ENCODE results near the gene TMEM272. TPM values are rescaled to one million over a fixed set of nuclear protein-coding genes. Genes with fewer than 3 reads are reported as not detected.

Gene TMEM272
- 1 to 10 TPM; 1.3 to 1.7 TPM for total RNA-seq
- 1.2 to 5.4 reads per million in 2 donors for total RNA-seq

- H3K4me3 Mint-ChIP-seq = peak within 1 kb of the TSS; percentile 74
- peak; percentile 39 to 47 (median 41) for DNase-seq
- ATAC-seq = peak; percentile 86
- H3K4me1 Mint-ChIP-seq = peaks cover 5% of the 10 kb centered on the region
- no peaks in the 10 kb centered on the region for H3K36me3 Mint-ChIP-seq (ENCODE audit: low read depth)
- peaks cover 25% of the 10 kb centered on the region for H3K27me3 Mint-ChIP-seq
- no peaks in the 10 kb centered on the region for H3K9me3 ChIP-seq (ENCODE audit: control insufficient read depth, low read length, poor library complexity, severe bottlenecking)
- H3K27ac Mint-ChIP-seq = peak within 1 kb of the TSS; percentile 87
Measured at GRCh38 chr13:51844862-51845573, at the start of gene TMEM272. TSS of gene TMEM272 (minus strand) at chr13:51845177. CDS start at chr13:51838530, 6,647 bp downstream.

- Mint-ChIP-seq H3K4me1 (peaks cover 8% of the 10 kb centered on the region), H3K36me3 (ENCODE audit: low read depth) (no peaks in the 10 kb centered on the region), H3K4me3 (no peak overlapping the region), H3K27me3 (peaks cover 50% of the 10 kb centered on the region), H3K27ac (no peak overlapping the region)
- no peaks in the 10 kb centered on the region for H3K9me3 ChIP-seq (ENCODE audit: control insufficient read depth, low read length, poor library complexity, severe bottlenecking)
- no peak for ATAC-seq
- no peak for DNase-seq
Measured at GRCh38 chr13:51894239-51894638, 49.3 kb upstream of the TMEM272 start.

GRCh38 chr13:51892657-51893056, 47.7 kb upstream of the TMEM272 start:
- ATAC-seq = no peak
- H3K9me3 ChIP-seq (ENCODE audit: control insufficient read depth, low read length, poor library complexity, severe bottlenecking) = no peaks in the 10 kb centered on the region

DNA sequence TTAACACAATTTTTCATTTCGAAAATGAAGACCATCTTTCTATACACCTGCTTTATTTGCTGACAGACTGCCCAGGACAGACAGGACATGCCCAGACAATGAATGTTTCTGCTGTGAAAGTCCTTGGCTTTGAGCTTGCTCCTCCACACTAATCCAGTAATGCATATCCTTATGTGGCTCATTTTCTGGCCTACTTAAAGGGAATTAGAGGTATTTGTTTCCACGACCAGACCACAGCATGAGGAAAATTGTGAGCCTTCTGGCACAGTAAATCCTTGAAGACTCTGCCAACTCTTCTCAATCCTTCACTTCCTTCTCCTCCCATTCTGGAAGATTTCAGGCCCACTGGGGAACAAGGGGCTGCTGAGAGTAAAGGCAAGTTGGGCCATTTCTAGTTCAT, 42.5 kb upstream of the TMEM272 start:
- no peaks in the 10 kb centered on the region for H3K9me3 ChIP-seq (ENCODE audit: control insufficient read depth, low read length, poor library complexity, severe bottlenecking)
- ATAC-seq (no peak), DNase-seq (no peak)
- H3K4me1 Mint-ChIP-seq = no peaks in the 10 kb centered on the region
- no peak overlapping the region for H3K4me3 Mint-ChIP-seq
- no peaks in the 10 kb centered on the region for H3K36me3 Mint-ChIP-seq (ENCODE audit: low read depth)
- peaks cover 25% of the 10 kb centered on the region for H3K27me3 Mint-ChIP-seq
- H3K27ac Mint-ChIP-seq = no peak overlapping the region

More at GRCh38 chr13:51892657-51893056, 47.7 kb upstream of the TMEM272 start:
- no peak overlapping the region for H3K4me3 Mint-ChIP-seq
- peaks cover 46% of the 10 kb centered on the region for H3K27me3 Mint-ChIP-seq
- no peaks in the 10 kb centered on the region for H3K36me3 Mint-ChIP-seq (ENCODE audit: low read depth)
- peaks cover 6% of the 10 kb centered on the region for H3K4me1 Mint-ChIP-seq
- no peak for DNase-seq
- no peak overlapping the region for H3K27ac Mint-ChIP-seq

- no peak for ATAC-seq
- H3K4me3 Mint-ChIP-seq = no peak overlapping the region
- H3K27ac Mint-ChIP-seq = no peak overlapping the region
- DNase-seq = no peak
- peaks cover 11% of the 10 kb centered on the region for H3K27me3 Mint-ChIP-seq
- no peaks in the 10 kb centered on the region for H3K9me3 ChIP-seq (ENCODE audit: control insufficient read depth, low read length, poor library complexity, severe bottlenecking)
- no peaks in the 10 kb centered on the region for H3K36me3 Mint-ChIP-seq (ENCODE audit: low read depth)
- no peaks in the 10 kb centered on the region for H3K4me1 Mint-ChIP-seq
Measured at GRCh38 chr13:51885651-51886050, 40.7 kb upstream of the TMEM272 start.

DNA sequence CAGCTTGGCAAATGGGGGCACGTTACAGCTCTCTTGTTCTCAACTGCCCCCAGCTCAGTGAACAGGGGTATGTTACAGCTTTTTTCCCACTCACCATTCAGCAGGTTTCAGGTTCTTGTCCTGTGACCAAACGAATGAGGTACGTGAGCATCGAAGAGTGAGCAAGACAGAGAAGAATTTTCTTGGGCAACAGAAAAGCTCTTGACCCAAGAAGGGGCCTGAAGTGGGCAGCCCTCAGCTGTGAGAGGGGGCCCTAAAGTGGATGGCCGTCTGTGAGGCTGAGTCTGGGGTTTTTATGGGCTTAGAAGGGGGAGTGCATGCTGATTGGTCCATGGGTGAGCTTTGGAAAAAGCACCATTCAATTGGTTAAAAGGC, 38.2 kb upstream of the TMEM272 start:
- H3K4me1 Mint-ChIP-seq = no peaks in the 10 kb centered on the region
- H3K27ac Mint-ChIP-seq = no peak overlapping the region
- no peak overlapping the region for H3K4me3 Mint-ChIP-seq
- ATAC-seq (no peak), DNase-seq (no peak)
- H3K27me3 Mint-ChIP-seq = no peaks in the 10 kb centered on the region
- H3K36me3 Mint-ChIP-seq (ENCODE audit: low read depth) = no peaks in the 10 kb centered on the region
- H3K9me3 ChIP-seq (ENCODE audit: control insufficient read depth, low read length, poor library complexity, severe bottlenecking) = no peaks in the 10 kb centered on the region

- H3K9me3 ChIP-seq (ENCODE audit: control insufficient read depth, low read length, poor library complexity, severe bottlenecking) = no peaks in the 10 kb centered on the region
- DNase-seq (no peak), ATAC-seq (no peak)
- H3K27ac Mint-ChIP-seq = no peak overlapping the region
- H3K4me3 Mint-ChIP-seq = no peak overlapping the region
- H3K36me3 Mint-ChIP-seq (ENCODE audit: low read depth) = no peaks in the 10 kb centered on the region
- no peaks in the 10 kb centered on the region for H3K27me3 Mint-ChIP-seq
- H3K4me1 Mint-ChIP-seq = no peaks in the 10 kb centered on the region
Measured at GRCh38 chr13:51882570-51883225, 37.7 kb upstream of the TMEM272 start.

DNA sequence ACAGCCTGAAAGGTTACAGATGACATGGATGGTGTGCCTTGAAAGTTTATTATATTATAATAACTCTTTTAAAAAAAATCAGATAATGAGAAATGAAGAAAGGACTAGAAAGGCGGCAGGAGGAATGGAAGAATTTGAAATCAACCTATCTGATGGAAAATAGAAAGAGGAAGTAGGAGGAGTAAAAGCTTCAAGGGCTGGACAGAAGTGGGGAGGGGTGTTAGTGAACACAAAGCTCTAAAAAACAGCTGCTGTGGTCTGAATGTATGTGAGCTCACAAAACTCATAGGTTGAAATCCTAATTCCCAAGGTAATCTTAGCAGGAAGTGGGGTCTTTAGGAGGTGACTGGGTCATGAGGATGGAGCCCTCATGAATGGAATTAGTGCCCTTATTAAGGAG, 36.3 kb upstream of the TMEM272 start:
- Mint-ChIP-seq H3K4me1 (no peaks in the 10 kb centered on the region), H3K27ac (no peak overlapping the region), H3K36me3 (ENCODE audit: low read depth) (no peaks in the 10 kb centered on the region), H3K27me3 (peaks cover 8% of the 10 kb centered on the region), H3K4me3 (no peak overlapping the region)
- H3K9me3 ChIP-seq (ENCODE audit: control insufficient read depth, low read length, poor library complexity, severe bottlenecking) = no peaks in the 10 kb centered on the region
- no peak for ATAC-seq
- no peak for DNase-seq

DNA sequence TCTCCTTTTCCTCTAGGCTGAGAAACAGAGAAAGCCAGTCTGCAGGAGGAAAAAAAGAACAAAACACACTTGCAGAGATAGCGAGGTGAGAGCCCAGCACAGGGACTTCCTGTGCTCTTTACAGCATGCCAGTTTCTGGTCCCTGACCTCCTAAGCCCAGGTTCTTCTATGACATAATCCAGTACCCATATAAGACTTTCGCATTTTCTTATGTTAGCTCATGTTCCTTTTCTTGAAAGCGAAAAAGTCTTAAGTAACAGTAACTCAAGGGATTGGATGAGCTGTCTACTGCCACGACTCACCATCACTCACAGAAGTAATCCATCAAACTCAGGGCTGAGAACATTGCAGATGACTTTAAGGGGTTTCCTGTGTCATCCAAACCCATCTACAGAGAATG, 34.2 kb upstream of the TMEM272 start:
- Mint-ChIP-seq H3K4me1 (no peaks in the 10 kb centered on the region), H3K4me3 (no peak overlapping the region), H3K27me3 (peaks cover 15% of the 10 kb centered on the region), H3K36me3 (ENCODE audit: low read depth) (no peaks in the 10 kb centered on the region), H3K27ac (no peak overlapping the region)
- H3K9me3 ChIP-seq (ENCODE audit: control insufficient read depth, low read length, poor library complexity, severe bottlenecking) = no peaks in the 10 kb centered on the region
- DNase-seq (no peak), ATAC-seq (no peak)

DNA sequence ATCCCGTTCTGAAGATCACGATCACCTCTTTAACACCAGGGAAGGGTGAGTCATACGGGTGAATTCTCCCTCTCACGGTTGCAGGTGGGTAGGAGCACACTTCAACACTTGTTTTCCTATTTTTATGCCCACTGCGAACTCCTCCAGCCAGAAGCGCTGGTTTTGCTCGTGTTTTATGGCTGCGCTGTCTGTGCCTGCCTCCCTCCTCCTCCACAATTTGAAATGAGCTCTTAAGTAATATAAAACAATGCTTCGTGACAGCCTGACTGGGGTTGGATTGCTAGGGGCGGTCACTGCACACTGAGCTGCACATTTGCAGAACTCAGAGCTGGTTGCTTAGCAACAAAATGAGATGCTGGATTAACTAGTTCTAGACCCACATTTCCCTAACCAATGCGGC, 29.7 kb upstream of the TMEM272 start:
- Mint-ChIP-seq H3K4me3 (no peak overlapping the region), H3K27me3 (peaks cover 15% of the 10 kb centered on the region), H3K4me1 (peaks cover 4% of the 10 kb centered on the region), H3K27ac (no peak overlapping the region), H3K36me3 (ENCODE audit: low read depth) (no peaks in the 10 kb centered on the region)
- H3K9me3 ChIP-seq (ENCODE audit: control insufficient read depth, low read length, poor library complexity, severe bottlenecking) = no peaks in the 10 kb centered on the region
- ATAC-seq = no peak
- no peak for DNase-seq

DNA sequence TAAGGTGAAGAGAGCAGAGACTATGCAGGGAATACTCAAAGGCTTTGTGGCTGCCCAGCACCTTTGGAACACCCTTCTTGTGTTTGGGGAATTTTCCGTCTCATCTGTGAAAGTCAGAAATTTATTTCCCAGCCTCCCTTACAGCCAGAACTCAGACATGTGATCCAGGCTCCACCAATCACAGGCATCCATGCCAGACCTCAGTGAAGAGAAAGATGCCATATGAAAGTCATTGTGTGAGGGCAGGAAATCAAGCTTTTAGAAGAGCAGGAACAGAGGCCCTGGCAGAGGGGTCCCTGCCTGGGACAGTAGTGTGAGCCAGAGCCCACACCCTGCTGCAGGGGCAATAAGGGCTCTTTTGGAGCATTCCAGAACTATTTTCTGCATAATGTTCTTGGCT, 28.9 kb upstream of the TMEM272 start:
- DNase-seq = no peak
- Mint-ChIP-seq H3K27me3 (peaks cover 20% of the 10 kb centered on the region), H3K4me3 (no peak overlapping the region), H3K27ac (no peak overlapping the region), H3K36me3 (ENCODE audit: low read depth) (no peaks in the 10 kb centered on the region), H3K4me1 (peaks cover 4% of the 10 kb centered on the region)
- ATAC-seq = no peak
- H3K9me3 ChIP-seq (ENCODE audit: control insufficient read depth, low read length, poor library complexity, severe bottlenecking) = no peaks in the 10 kb centered on the region

- ATAC-seq (no peak), DNase-seq (no peak)
- Mint-ChIP-seq H3K4me1 (peaks cover 4% of the 10 kb centered on the region), H3K4me3 (no peak overlapping the region), H3K27ac (no peak overlapping the region), H3K27me3 (peaks cover 26% of the 10 kb centered on the region), H3K36me3 (ENCODE audit: low read depth) (no peaks in the 10 kb centered on the region)
- H3K9me3 ChIP-seq (ENCODE audit: control insufficient read depth, low read length, poor library complexity, severe bottlenecking) = no peaks in the 10 kb centered on the region
Measured at GRCh38 chr13:51873117-51873798, 28.3 kb upstream of the TMEM272 start.

DNA sequence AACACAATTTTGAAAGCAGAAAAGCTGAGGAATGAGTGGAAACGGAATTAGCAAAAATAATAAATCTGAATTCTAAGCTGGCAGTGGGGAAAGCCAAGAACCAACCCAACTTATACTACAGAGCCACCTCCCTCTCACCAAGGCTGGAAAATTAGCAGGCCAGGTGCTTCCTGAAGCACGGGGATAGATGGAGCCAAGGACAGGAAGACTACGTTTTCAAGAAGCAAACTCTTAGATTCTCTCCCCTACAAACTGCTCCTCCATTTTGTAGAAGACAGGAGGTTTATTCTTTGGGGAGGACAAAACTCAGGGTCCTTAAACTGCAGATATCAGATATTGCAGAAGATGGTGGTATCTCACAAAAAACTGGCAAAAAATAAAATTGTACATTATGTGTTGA, 25.6 kb upstream of the TMEM272 start:
- H3K4me1 Mint-ChIP-seq = peaks cover 4% of the 10 kb centered on the region
- no peaks in the 10 kb centered on the region for H3K36me3 Mint-ChIP-seq (ENCODE audit: low read depth)
- H3K4me3 Mint-ChIP-seq = no peak overlapping the region
- no peak overlapping the region for H3K27ac Mint-ChIP-seq
- ATAC-seq (no peak), DNase-seq (no peak)
- H3K27me3 Mint-ChIP-seq = peaks cover 27% of the 10 kb centered on the region
- no peaks in the 10 kb centered on the region for H3K9me3 ChIP-seq (ENCODE audit: control insufficient read depth, low read length, poor library complexity, severe bottlenecking)

Measured in T-helper 17 cell (primary cell).